HPDE6-E6E7 (cell line): ENCODE results near the gene CDC42BPG.
A peak's percentile ranks its signal among the peaks of the same experiment; 100 is the strongest.

Source experiments
- DNase-seq: peaks from one replicate; pipeline ENCODE4 v3.0.0; 2011; ENCODE audit warnings: missing footprints; ENCODE audit errors: extremely low spot score

The CDC42BPG gene, protein sequence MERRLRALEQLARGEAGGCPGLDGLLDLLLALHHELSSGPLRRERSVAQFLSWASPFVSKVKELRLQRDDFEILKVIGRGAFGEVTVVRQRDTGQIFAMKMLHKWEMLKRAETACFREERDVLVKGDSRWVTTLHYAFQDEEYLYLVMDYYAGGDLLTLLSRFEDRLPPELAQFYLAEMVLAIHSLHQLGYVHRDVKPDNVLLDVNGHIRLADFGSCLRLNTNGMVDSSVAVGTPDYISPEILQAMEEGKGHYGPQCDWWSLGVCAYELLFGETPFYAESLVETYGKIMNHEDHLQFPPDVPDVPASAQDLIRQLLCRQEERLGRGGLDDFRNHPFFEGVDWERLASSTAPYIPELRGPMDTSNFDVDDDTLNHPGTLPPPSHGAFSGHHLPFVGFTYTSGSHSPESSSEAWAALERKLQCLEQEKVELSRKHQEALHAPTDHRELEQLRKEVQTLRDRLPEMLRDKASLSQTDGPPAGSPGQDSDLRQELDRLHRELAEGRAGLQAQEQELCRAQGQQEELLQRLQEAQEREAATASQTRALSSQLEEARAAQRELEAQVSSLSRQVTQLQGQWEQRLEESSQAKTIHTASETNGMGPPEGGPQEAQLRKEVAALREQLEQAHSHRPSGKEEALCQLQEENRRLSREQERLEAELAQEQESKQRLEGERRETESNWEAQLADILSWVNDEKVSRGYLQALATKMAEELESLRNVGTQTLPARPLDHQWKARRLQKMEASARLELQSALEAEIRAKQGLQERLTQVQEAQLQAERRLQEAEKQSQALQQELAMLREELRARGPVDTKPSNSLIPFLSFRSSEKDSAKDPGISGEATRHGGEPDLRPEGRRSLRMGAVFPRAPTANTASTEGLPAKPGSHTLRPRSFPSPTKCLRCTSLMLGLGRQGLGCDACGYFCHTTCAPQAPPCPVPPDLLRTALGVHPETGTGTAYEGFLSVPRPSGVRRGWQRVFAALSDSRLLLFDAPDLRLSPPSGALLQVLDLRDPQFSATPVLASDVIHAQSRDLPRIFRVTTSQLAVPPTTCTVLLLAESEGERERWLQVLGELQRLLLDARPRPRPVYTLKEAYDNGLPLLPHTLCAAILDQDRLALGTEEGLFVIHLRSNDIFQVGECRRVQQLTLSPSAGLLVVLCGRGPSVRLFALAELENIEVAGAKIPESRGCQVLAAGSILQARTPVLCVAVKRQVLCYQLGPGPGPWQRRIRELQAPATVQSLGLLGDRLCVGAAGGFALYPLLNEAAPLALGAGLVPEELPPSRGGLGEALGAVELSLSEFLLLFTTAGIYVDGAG (N-terminal part only)

DNA sequence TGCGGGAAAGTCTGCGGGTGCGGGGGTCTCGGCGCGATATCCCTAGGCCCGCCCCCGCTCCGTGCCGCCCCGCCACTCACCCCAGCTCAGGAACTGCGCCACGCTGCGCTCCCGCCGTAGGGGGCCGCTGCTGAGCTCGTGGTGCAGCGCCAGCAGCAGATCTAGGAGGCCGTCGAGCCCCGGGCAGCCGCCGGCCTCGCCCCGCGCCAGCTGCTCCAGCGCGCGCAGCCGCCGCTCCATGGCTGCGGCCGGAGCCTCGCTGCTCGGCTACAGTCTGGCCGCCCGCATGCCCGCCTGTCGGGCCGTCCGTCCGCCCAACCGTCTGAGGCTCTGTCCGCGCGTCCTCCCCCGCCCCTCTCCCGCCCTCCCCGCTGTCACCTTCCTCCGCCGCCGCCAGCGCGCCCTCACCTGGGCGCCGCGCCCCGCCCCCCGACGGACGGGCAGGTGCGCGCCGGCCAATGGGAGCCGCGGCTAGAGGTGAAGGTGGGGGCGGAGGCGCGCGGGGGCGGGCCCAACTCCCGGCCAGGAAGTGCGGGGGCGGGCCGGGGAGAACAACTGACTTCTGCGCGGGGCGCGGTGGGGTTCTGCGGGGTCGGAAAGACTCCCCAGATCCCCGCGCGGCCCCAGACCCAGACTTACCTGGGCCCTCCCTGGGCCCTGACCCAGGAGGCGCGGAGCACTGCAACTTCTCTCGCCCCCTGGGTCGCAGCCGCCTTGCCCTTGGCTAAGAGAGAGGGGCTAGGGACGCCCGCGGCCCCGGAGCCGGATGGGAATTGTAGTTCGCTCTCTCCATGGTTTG, at the start of gene CDC42BPG:
TSS of gene CDC42BPG (minus strand) at position 324 of the 799 bp plus-strand sequence. CDS start at position 240, 84 bp downstream.
- peak; percentile 89 for DNase-seq

DNA sequence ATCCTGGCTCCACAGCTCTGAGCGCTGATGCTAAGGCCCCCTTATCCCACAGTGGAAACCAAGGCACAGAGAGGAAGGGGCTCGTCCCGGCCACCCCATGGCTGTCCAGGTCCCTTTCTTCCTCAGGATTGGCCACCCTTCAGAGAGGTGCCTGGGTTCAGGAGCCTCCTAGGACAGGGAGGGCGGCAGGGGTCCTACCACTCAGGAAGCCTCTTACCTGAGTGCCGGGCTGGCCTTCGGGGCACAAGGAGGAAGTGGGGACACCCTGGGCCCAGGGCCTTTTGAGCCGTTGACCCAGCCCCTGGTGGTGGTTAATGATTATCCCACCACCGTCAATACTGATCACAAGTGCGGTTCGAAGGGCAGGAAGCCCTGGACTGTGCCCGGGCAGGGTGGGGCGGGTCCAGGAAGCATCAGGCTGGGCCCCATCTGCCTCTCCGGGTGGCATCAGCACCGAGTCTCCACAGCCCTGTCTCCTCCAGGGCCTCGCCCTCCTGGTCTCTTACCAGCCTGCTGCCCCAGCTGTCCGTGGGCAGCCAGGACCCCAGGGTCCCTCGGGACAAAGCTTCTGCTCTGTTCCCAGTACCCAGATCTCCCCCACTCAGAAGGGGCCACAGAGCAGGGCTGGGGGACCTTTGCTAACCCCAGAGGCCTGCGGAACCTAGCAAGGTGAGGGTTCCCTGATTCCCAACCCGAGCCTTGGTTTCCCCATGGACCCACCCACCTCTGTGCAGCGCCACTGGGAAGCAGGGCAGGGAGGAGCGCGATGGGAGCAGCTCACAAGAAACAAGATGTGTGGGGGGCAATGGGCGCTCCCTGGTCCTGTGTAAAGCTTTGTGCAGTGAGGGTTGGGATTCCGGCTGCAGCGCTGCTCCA, 49.0 kb upstream of the CDC42BPG start:
- no peak for DNase-seq

DNA sequence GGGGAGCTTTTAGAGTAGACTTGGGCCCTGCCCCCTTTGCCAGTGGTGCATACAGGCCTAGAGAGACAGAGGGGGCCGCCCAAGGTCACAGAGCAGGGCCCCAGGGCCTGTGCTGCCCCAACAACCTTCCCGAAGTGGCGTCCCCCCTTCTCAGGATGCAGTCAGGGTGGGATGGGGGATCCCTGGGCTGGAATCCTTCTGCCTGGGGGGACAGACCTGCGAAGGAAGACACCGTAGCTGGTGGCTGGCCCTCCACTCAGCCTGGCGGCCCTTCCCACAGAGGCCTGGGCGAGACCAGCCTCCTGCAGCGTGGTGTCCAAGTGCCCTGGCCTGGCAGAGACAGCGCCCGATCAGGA, 48.4 kb upstream of the CDC42BPG start:
- DNase-seq: no peak

DNA sequence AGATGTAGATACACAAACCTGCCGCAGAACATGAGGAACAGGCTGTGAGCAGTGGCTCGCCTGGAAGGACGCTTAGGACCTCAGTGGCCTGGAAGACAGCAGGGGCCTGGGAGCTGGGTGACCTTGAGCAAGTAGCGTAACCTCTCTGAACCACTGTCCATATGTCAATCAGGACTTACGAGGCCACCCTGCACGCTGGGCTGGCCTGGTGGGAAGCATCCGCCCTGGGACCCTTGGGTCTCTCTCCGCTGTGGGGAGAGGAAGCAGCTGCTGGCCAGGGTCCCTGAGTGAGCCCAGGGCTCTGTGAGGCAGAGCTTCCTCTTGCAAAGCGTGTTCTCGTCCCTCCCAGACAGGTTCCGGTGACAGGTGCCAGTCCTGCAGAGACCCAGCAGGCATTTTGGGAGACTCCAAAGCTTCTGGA, 48.0 kb upstream of the CDC42BPG start:
- no peak for DNase-seq

DNA sequence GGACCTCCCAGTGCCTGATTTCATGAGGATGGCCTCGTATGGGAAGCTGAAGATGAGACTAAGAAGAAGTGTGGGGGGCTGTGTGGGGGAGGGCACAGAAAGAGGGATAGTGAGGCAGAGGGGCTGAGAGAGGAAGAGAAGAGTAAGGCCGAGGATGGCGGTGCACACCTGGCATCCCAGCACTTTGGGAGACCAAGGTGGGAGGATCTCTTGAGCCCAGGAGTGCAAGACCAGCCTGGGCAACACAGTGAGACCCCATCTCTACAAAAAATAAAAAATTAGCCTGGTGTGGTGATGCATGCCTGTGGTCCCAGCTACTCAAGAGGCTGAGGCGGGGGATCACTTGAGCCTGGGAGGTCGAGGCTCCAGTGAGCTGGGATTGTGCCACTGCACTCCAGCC, 47.4 kb upstream of the CDC42BPG start:
- DNase-seq: no peak

DNA sequence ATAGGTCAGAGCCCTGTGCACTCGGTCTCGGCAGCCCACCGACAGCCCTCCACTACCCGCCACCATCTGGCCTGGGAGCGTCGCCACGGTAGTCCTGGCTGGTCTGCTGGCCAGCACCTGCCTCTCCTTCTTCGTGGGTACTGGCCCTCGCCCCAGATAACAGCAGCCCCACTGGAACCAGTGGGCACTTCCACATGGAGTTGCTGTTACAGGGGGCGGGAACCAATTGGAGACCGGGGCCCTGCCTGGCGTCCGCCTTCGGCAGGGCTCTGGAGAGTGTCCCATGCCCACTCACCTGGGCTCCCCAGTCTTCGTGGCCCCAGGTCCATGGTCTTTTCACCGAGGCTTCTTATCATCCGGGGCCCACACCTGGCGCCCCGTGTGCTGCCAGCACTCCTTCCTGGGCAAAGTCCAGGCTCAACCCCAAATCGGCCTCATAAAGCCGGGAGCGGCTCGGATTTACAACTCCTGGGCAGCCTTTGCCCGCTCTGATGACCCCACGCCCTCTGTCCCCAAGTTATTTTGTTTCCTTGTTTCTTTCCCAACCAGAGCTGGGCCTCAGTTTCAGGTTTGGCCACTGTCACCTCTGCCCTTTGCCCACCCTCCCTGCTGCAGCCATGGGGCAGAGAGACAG, 46.9 kb upstream of the CDC42BPG start:
- DNase-seq: no peak

DNA sequence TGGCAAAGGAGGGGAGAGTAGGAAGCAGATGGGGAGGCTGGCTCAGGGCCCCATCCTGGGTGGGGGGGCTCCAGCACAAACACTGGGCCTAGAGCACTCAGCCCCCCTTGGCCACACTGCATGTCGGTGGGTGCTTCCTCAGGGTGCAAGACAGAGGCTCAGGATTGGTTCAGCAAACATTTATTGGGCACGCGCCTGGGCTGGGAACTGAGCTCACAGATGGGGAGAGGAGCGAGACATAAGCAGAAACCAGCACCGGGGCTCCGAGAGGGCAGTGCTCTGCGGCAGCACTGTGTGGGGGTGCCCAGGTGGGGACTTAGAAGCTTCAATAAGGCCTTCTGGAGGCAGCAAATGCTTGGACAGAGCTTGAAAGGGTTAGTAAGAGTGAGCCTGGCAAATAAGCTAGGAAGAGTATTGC, 46.1 kb upstream of the CDC42BPG start:
- no peak for DNase-seq

DNA sequence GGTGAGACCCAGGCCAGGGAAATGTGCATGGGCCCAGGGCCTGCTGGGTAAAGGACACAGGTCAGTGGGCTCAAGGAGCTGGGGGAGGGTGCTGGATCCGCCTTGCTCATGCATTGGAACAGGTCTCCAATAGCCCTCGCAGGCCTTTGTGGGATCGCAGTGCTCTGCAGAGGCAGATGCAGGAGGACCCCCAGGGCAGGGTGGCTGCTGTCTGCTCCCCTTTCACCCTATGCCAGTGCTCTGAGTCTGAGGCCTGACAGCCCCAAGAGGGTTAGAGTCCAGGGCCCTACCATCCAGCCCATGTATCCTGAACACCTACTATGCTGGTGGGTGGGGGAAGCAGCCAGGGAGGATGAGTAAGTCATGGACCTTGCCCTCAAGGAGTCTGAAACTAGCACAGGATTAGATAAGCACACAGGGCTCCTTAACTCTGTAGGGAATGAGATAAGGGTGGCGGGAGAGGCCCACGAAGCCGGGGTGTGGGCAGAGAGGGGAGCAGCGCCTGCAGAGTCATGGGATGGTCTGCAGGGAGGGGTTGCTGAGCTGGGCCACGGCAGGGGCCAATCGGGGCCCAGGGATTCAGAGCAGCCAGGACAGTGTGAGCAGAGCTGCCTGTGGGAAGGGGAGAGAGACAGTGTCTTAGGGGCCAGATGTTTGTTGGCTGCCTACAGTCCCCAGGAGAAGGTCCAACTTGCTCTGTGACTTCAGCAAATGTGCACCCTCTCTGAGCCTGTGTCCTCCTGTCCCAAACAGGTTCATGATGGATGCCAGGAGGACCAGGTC, 44.5 kb upstream of the CDC42BPG start:
- no peak for DNase-seq

DNA sequence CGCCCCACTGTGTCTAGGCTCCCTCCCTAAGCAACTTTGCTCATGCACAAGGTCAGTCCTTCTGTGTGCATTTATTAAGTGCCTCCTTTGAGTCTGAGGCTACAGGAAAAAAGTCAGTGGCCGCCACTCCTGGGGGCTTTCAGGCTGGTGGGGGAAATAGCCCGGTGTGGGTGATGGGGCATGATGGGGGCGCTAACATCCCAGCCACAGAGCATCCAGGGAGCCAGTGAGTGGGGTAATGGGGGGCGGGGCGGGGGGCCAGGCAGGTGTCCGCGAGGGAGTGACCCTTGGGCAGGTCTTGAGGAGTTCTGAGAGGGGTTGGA, 43.9 kb upstream of the CDC42BPG start:
- no peak for DNase-seq

DNA sequence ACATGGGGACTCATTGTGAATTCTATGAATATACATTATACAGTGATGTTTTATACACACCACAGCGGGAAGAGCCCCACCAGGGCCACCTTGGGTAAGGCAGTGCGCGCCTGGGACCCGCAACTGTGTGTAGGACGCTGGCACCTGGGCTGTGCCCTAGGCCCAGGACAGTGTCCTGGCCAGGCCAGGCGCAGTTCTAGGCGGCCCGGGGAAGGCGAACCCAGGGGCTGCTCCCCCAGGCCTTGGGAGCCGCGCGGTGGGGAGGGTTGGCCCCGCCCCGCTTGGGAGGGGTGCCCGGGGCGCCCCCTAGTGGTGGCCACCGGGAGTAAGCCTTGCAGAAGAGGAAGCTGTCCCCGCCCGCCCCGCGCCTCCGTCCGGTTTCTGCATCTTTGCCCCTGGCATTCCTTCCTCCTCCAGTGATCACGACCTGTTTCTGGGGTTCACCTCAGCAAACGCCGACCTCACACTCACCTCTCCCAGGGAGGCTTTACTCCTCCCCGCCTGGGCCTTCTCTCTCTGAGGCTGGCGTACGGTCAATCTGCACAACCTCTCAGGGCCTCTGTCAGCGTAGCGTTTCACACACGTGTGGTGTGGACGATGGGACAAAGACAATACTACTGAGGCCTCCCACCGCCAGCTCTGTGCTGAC, 43.4 kb upstream of the CDC42BPG start:
- peak; percentile 50 for DNase-seq

DNA sequence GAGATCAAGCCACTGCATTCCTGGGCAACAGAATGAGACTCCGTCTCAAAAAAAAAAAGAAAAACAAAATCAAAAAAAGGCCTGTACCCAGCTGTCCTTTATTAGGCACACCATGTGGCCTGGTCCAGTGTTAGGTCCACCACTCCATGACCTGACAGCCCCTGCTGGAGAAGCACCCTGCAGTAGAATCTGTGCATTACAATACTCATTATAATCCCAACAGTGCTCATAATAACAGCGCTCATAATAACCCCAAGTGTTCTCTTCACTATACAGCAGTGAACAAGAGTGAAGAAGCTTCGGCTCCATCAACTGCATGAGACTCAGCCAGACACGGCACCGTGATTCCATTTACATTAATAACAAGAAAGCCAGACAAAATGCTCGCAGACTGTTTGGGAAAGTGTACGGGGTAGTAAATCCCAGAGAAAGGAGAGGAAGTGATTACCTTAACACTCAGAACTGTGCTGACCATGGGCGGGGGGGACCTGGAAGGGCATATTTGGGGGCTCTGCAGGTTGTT, 42.8 kb upstream of the CDC42BPG start:
- no peak for DNase-seq

DNA sequence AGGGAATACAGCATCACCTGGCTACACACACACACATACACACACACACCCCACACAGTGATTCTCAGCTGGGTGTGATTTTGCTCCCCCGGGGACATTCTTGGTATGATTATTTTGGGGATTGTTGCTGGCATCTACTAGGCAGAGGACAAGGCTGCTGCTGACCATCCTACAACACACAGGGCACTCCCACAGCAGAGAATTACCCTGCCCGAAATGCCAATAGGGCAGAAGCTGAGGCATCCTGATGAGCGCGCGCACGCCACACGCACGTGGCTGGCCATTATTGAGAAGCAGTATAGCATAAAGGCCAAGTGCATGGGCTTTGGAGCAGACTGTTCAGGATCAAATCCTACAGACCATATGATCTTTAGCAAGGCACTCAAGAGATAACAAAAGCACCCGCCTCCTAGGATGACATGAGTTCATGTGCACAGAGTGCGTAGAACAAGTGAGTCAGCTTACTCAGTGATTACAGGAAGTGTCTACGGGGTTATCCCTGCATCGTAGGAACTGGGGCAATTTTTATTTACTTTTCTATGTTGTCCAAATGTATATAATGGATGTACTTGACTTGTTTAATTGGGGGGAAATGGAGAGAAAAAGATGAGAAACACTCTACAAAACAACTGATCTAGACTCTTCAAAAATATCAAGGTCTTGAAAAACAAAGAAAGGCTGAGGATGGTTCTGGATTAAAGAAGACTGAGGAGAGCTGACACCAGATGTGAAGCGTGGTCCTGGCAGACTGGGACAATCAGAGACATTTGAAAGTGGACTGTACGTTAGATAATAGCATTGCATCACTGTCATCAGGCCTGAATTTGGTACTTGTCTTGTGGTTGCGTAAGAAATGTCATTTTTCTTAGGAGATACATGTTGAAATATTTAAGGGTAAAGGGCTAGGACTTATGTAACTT, 41.2 kb upstream of the CDC42BPG start:
- DNase-seq: peak; percentile 49

DNA sequence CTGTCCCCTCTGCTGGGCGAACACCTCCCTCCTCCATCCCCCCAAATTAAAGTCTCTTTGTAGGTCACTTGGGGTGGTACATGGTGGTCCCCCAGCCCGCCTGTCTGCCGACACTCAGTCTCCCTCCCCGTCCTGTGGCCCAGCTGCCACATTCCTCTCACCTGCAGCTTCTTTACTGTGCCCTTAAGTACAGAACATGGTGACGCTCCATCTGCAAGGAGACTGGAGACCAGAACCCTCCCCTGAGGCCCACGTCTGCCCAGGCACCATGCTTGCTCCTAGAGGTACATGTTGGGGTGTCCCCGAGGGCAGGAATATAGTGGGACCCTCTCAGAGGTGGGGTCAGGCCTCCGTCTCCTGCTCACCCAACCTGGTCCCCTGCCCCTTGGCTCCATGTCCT, 39.6 kb upstream of the CDC42BPG start:
- no peak for DNase-seq

DNA sequence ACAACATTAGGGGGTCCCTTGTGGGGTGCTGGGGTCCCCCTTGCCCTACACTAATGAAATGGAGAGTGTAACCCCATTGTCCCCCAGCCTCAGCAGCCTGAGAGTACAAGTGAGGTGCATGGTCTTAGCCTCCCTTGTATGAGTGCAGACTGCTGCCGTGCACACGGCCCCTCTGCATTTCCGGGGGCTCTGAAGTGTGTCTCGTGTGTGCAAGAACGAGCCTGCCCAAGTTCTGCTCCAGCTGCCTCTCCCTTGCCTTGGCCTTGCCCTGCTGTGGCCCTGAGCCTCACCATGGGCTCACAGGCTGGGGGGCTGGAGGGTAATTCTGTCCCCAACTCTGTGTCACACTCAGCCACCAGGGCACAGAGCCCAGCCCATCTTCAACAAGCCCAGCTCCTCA, 39.1 kb upstream of the CDC42BPG start:
- DNase-seq: no peak

DNA sequence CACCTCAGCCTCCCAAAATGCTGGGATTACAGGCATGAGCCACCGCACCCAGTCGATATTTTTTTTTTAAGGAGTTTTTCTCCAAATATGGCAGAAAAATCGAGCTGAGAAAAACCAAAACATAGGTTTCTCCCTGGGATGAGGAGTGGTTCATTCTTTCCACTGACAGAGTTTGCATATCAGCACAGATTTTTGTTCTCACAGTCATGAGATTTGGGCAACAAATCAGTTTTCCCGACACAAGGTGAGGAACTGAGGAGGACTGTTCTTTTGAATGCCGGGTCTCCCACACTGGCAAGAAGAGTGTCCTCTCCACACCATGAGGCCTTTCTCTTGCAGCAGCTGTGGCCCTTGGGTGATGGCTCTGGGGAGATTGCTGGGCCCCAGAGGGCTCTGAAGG, 37.8 kb upstream of the CDC42BPG start:
- no peak for DNase-seq

DNA sequence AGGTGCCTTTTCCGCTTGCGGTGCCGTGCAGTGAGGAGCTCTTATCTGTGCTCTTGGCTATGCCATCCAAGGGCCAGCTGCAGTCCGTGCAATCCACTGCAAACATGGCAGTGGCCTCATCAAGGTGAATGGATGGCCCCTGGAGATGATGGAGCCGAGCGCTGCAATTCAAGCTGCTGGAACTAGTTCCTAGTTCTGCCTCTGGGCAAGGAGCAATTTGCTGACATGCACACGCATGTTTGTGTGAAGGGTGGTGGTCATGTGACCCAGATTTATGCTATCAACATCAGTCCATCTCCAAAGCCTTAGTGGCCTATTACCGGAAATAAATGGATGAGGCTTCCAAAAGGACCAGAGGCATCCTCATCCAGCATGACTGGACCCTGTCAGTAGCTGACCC, 37.0 kb upstream of the CDC42BPG start:
- peak; percentile 55 for DNase-seq
